Colonic mucosa (tissue), 4 donors: ENCODE measurements around the gene WDR93. TPM values are rescaled to one million over a fixed set of nuclear protein-coding genes. Genes with fewer than 3 reads are reported as not detected.

Experiments used
- DNase-seq: peaks from one replicate; pipeline ENCODE4 v3.0.0-alpha.2; 2020
- H3K27ac ChIP-seq: fragments of 200-600 bp; one replicate; pipeline ENCODE4 v1.8.0; 2021
- H3K27me3 ChIP-seq: fragments of 200-600 bp; one replicate; pipeline ENCODE4 v1.8.0; 2021
- H3K36me3 ChIP-seq: fragments of 200-600 bp; one replicate; pipeline ENCODE4 v1.8.0; 2021
- H3K4me1 ChIP-seq: fragments of 200-600 bp; one replicate; pipeline ENCODE4 v1.8.0; 2021; ENCODE audit warnings: mild to moderate bottlenecking
- H3K4me3 ChIP-seq: fragments of 200-600 bp; one replicate; pipeline ENCODE4 v1.8.0; 2021
- H3K9ac ChIP-seq, 2 donors: one replicate each; pipeline ENCODE4 v1.7.0; 2013; ENCODE audit warnings: control low read depth in 2 of 2, low read depth in 2 of 2, low read length in 2 of 2
- H3K9me3 ChIP-seq: fragments of 200-600 bp; one replicate; pipeline ENCODE4 v1.8.0; 2021
- CTCF ChIP-seq: fragments of 200-600 bp; IDR thresholded peaks from one replicate; pipeline ENCODE4 v1.8.0; 2022; ENCODE audit warnings: antibody characterized with exemption, mild to moderate bottlenecking
- intact Hi-C: fragments of 100-400 bp; cut with DNase I; formaldehyde crosslinking; loops from one replicate; pipeline ENCODE4 v1.14.1; 2022
- total RNA-seq, 2 donors: library from RNA; stranded (reverse); fragmentation: NEBNext Ultra II Directional in 1 of 2; extraction: Animal tissue kit (Norgen Biotek cat#: 25700) in 1 of 2; gene quantifications; one replicate each; pipeline ENCODE4 v1.2.1, GENCODE V29; 2021
- donor health status: healthy.
- donor health status: DM: no; HTN: no; CAD: no.
- donor health status: DM: no; HTN: no; CAD: no.

The WDR93 gene
- total RNA-seq, 2 donors from 2014 or later: 0.13 TPM; not detected in 1

- Histone ChIP-seq H3K27ac (no peak overlapping the region), H3K27me3 (no peaks in the 10 kb centered on the region), H3K9me3 (no peaks in the 10 kb centered on the region), H3K9ac (no peak overlapping the region), H3K4me3 (no peak overlapping the region), H3K4me1 (no peaks in the 10 kb centered on the region), H3K36me3 (no peaks in the 10 kb centered on the region)
- DNase-seq: no peak
- no peak for TF ChIP-seq CTCF
- intact Hi-C loops: no loop called here
These were observed 34.0 kb downstream of the WDR93 start for GRCh38 chr15:89724621-89725020.

- intact Hi-C loops: no loop called here
- no peaks in the 10 kb centered on the region for H3K4me1 ChIP-seq
- DNase-seq: no peak
These were observed 34.5 kb downstream of the WDR93 start for GRCh38 chr15:89725064-89725463.

GRCh38 chr15:89728254-89728653, 37.6 kb downstream of the WDR93 start:
- no peak for DNase-seq
- Histone ChIP-seq H3K9me3 (no peaks in the 10 kb centered on the region), H3K27ac (no peak overlapping the region), H3K9ac (no peak overlapping the region), H3K4me3 (no peak overlapping the region), H3K27me3 (no peaks in the 10 kb centered on the region), H3K4me1 (no peaks in the 10 kb centered on the region), H3K36me3 (no peaks in the 10 kb centered on the region)
- intact Hi-C loops: no loop called here
- TF ChIP-seq CTCF: no peak

More at GRCh38 chr15:89725064-89725463, 34.5 kb downstream of the WDR93 start:
- Histone ChIP-seq H3K27me3 (no peaks in the 10 kb centered on the region), H3K9me3 (no peaks in the 10 kb centered on the region), H3K36me3 (no peaks in the 10 kb centered on the region), H3K4me3 (no peak overlapping the region), H3K9ac (no peak overlapping the region), H3K27ac (no peak overlapping the region)
- no peak for TF ChIP-seq CTCF

GRCh38 chr15:89731275-89731674, 40.7 kb downstream of the WDR93 start:
- Histone ChIP-seq H3K4me3 (no peak overlapping the region), H3K27me3 (no peaks in the 10 kb centered on the region), H3K36me3 (no peaks in the 10 kb centered on the region), H3K9ac (no peak overlapping the region), H3K9me3 (no peaks in the 10 kb centered on the region), H3K27ac (no peak overlapping the region), H3K4me1 (no peaks in the 10 kb centered on the region)
- TF ChIP-seq CTCF: no peak
- DNase-seq: no peak
- intact Hi-C loops: loop anchor here (10.0 kb wide), 1 partner anchor 86 kb away; no protein-coding TSS in a partner anchor

- intact Hi-C loops: loop anchor here (10.0 kb wide), 1 partner anchor 88 kb away; no protein-coding TSS in a partner anchor
- Histone ChIP-seq H3K27me3 (no peaks in the 10 kb centered on the region), H3K9me3 (no peaks in the 10 kb centered on the region), H3K36me3 (no peaks in the 10 kb centered on the region), H3K9ac (no peak overlapping the region), H3K4me3 (no peak overlapping the region), H3K27ac (no peak overlapping the region), H3K4me1 (no peaks in the 10 kb centered on the region)
- TF ChIP-seq CTCF: no peak
- DNase-seq: no peak
These were observed 42.0 kb downstream of the WDR93 start for GRCh38 chr15:89732451-89733172.
